ENCODE data around the gene MLXIPL.

DNA sequence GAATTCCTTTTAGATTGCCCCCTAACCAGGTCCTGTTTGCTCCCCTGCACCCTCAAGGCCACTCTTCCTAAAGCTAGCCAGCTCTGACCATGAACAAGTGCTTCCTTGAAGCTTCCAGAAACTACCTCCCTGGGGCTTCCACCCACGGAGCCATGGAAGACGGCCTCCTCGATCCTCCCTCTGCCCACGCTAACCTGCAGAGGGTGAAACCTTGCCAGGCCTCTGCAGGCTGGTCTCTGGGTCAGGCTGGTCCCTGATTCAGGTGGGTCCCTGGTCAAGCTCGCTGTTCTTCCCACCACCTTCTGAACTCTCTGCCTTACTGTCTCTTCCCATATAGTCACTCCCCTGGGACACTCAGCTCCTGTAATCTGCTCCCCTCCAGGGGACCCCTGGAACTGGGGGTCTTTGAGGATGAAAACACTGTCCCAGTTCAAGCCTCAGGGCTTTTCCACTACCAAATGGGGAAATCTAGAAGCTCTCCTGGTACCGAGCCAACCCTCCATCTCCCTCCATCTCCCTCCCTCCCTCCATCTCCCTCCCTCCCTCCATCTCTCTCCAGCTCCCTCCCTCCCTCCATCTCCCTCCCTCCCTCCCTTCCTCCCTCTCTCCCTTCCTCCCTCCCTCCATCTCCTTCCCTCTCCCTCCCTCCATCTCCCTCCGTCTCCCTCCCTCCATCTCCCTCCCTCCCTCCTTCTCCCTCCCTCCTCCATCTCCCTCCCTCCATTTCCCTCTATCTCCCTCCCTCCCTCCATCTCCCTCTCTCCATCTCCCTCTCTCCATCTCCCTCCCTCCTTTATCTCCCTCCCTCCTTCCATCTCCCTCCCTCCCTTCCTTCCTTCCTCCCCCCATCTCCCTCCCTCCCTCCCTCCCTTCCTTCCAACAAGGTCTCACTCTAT, 2.9 kb downstream of the MLXIPL start:
- TF ChIP-seq MYC (IDR thresholded peaks at IDR 0.05; ENCODE audit: low read depth, low read length): no peak
- TF ChIP-seq, protein P1, sequence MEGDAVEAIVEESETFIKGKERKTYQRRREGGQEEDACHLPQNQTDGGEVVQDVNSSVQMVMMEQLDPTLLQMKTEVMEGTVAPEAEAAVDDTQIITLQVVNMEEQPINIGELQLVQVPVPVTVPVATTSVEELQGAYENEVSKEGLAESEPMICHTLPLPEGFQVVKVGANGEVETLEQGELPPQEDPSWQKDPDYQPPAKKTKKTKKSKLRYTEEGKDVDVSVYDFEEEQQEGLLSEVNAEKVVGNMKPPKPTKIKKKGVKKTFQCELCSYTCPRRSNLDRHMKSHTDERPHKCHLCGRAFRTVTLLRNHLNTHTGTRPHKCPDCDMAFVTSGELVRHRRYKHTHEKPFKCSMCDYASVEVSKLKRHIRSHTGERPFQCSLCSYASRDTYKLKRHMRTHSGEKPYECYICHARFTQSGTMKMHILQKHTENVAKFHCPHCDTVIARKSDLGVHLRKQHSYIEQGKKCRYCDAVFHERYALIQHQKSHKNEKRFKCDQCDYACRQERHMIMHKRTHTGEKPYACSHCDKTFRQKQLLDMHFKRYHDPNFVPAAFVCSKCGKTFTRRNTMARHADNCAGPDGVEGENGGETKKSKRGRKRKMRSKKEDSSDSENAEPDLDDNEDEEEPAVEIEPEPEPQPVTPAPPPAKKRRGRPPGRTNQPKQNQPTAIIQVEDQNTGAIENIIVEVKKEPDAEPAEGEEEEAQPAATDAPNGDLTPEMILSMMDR (IDR thresholded peaks at IDR 0.05; ENCODE audit: low read depth, low read length): no peak
- TF ChIP-seq, protein P2, sequence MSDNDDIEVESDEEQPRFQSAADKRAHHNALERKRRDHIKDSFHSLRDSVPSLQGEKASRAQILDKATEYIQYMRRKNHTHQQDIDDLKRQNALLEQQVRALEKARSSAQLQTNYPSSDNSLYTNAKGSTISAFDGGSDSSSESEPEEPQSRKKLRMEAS (IDR thresholded peaks at IDR 0.05; ENCODE audit: low read depth, low read length): no peak

Data from NB4 (cell line).